GM23338 (cell line): ENCODE measurements around the gene BTNL8. TPM values are rescaled to one million over a fixed set of nuclear protein-coding genes. Genes with fewer than 3 reads are reported as not detected.

Experiments
- ATAC-seq: fragments of 200-7000 bp; cut with Tn5 transposase; 3 replicates; pipeline ENCODE4 v1.9.1; 2020
- DNase-seq: peaks from one replicate; pipeline ENCODE4 v3.0.0-alpha.2; 2015; ENCODE audit warnings: low spot score
- H2AFZ ChIP-seq: fragments of 200-600 bp; sonication (generic); 2 replicates; pipeline ENCODE4 v1.8.0; 2016; ENCODE audit warnings: antibody characterized with exemption, mild to moderate bottlenecking, moderate library complexity
- H3F3A ChIP-seq: fragments of 200-600 bp; sonication (generic); replicated peaks from 2 replicates; pipeline ENCODE4 v1.8.0; 2017; ENCODE audit warnings: antibody characterized with exemption, mixed run types, low read depth
- H3K27ac ChIP-seq: fragments of 200-600 bp; sonication (generic); 2 replicates; pipeline ENCODE4 v1.6.1; 2016; ENCODE audit warnings: low read depth
- H3K27me3 ChIP-seq: fragments of 200-600 bp; sonication (generic); 2 replicates; pipeline ENCODE4 v1.8.0; 2016; ENCODE audit warnings: mild to moderate bottlenecking, mixed run types, moderate library complexity; ENCODE audit not compliant: insufficient read depth
- H3K36me3 ChIP-seq: fragments of 200-600 bp; sonication (generic); 2 replicates; pipeline ENCODE4 v1.8.0; 2016; ENCODE audit warnings: mild to moderate bottlenecking; ENCODE audit not compliant: insufficient read depth
- H3K4me1 ChIP-seq: fragments of 200-600 bp; sonication (generic); 2 replicates; pipeline ENCODE4 v1.8.0; 2016; ENCODE audit warnings: mild to moderate bottlenecking, moderate library complexity; ENCODE audit not compliant: insufficient read depth
- H3K4me2 ChIP-seq: fragments of 200-600 bp; sonication (generic); 2 replicates; pipeline ENCODE4 v1.7.1; 2017; ENCODE audit warnings: mixed run types
- H3K4me3 ChIP-seq: fragments of 200-600 bp; sonication (generic); 2 replicates; pipeline ENCODE4 v1.6.1; 2016; ENCODE audit warnings: mixed run types
- H3K79me2 ChIP-seq: fragments of 200-600 bp; sonication (generic); replicated peaks from 2 replicates; pipeline ENCODE4 v1.8.0; 2017; ENCODE audit warnings: mild to moderate bottlenecking; ENCODE audit not compliant: insufficient read depth
- H3K9me2 ChIP-seq: fragments of 200-600 bp; sonication (generic); 2 replicates; pipeline ENCODE4 v1.8.0; 2017; ENCODE audit not compliant: insufficient read depth
- H4K20me1 ChIP-seq: fragments of 200-600 bp; sonication (generic); replicated peaks from 2 replicates; pipeline ENCODE4 v1.8.0; 2017; ENCODE audit warnings: mild to moderate bottlenecking; ENCODE audit not compliant: insufficient read depth
- H3K27ac Mint-ChIP-seq: 2 replicates; pipeline ENCODE4 v1.8.0; 2020; ENCODE audit warnings: inconsistent platforms, mild to moderate bottlenecking, moderate library complexity, mixed read lengths
- H3K27me3 Mint-ChIP-seq: 3 replicates; pipeline ENCODE4 v1.8.0; 2022; ENCODE audit warnings: low read depth, mild to moderate bottlenecking, moderate library complexity, mixed read lengths, inconsistent platforms; ENCODE audit not compliant: insufficient read depth, poor library complexity
- H3K36me3 Mint-ChIP-seq: 3 replicates; pipeline ENCODE4 v1.8.0; 2021; ENCODE audit warnings: low read depth, mild to moderate bottlenecking, inconsistent platforms, moderate library complexity, mixed read lengths
- H3K4me1 Mint-ChIP-seq: 3 replicates; pipeline ENCODE4 v1.8.0; 2020; ENCODE audit warnings: mild to moderate bottlenecking, inconsistent platforms, mixed read lengths
- H3K4me3 Mint-ChIP-seq: 3 replicates; pipeline ENCODE4 v1.8.0; 2021; ENCODE audit warnings: moderate library complexity, mild to moderate bottlenecking, inconsistent platforms, mixed read lengths
- H3K9me3 Mint-ChIP-seq: 3 replicates; pipeline ENCODE4 v1.8.0; 2020; ENCODE audit warnings: moderate library complexity, mild to moderate bottlenecking, inconsistent platforms, mixed read lengths
- CREB1 ChIP-seq: fragments of 250-450 bp; sonication (Bioruptor Pico); IDR thresholded peaks from 2 replicates; pipeline ENCODE4 v1.5.0; 2020; ENCODE audit warnings: low read depth, mild to moderate bottlenecking, moderate library complexity
- EZH2 ChIP-seq: fragments of 200-600 bp; sonication (generic); IDR thresholded peaks from one replicate; pipeline ENCODE4 v1.8.0; 2017; ENCODE audit warnings: antibody characterized with exemption, mild to moderate bottlenecking, low read depth; ENCODE audit not compliant: unreplicated experiment
- EZH2phosphoT487 ChIP-seq: fragments of 200-600 bp; sonication (generic); IDR thresholded peaks from one replicate; pipeline ENCODE4 v1.8.1; 2018; ENCODE audit warnings: antibody characterized with exemption; ENCODE audit not compliant: unreplicated experiment
- JUNB ChIP-seq: IDR thresholded peaks from one replicate; pipeline ENCODE4 v1.6.1; 2016; ENCODE audit warnings: antibody characterized with exemption; ENCODE audit not compliant: unreplicated experiment
- NANOG ChIP-seq: IDR thresholded peaks from 2 replicates; pipeline ENCODE4 v1.6.1; 2016; ENCODE audit warnings: antibody characterized with exemption, borderline replicate concordance
- POLR2AphosphoS5 ChIP-seq: IDR thresholded peaks from 2 replicates; pipeline ENCODE4 v1.6.1; 2016; ENCODE audit warnings: antibody characterized with exemption, low read depth
- STAT1 ChIP-seq: IDR thresholded peaks from one replicate; pipeline ENCODE4 v1.6.1; 2016; ENCODE audit warnings: antibody characterized with exemption; ENCODE audit not compliant: unreplicated experiment
- ZNF114 ChIP-seq: fragments of 250-450 bp; sonication (Bioruptor Pico); IDR thresholded peaks from 2 replicates; pipeline ENCODE4 v1.5.0; 2020; ENCODE audit warnings: mild to moderate bottlenecking, moderate library complexity
- ZNF331 ChIP-seq: fragments of 250-450 bp; sonication (Bioruptor Pico); IDR thresholded peaks from 2 replicates; pipeline ENCODE4 v1.5.0; 2020; ENCODE audit warnings: low read depth, mild to moderate bottlenecking, moderate library complexity
- polyA plus RNA-seq: library from polyadenylated mRNA; unstranded; fragments of >200 nt; fragmentation: Nextera tagmentation; extraction: Ambion mirVana; gene quantifications from 2 replicates; pipeline ENCODE4 v1.2.1, GENCODE V29; 2016
- total RNA-seq: library from RNA; depleted of rRNA; stranded (reverse); fragments of >200 nt; shearing (Covaris generic); gene quantifications from 2 replicates; pipeline ENCODE4 v1.2.3, GENCODE V29; 2014
- TF ChIP-seq, protein P1 (sequence below): IDR thresholded peaks from 2 replicates; pipeline ENCODE4 v1.6.1; 2016; ENCODE audit warnings: antibody characterized with exemption
- TF ChIP-seq, protein P2 (sequence below), 2 experiments: fragments of 200-600 bp in 1 of 2; sonication (generic) in 1 of 2; conservative IDR thresholded peaks; 2 replicates each; pipeline versions ENCODE4 v1.5.1 to v1.6.1; 2016 to 2017; ENCODE audit warnings: antibody characterized with exemption in 2 of 2, low read depth in 2 of 2, mild to moderate bottlenecking in 2 of 2, moderate library complexity in 1 of 2
- TF ChIP-seq, protein P3 (sequence below): IDR thresholded peaks from one replicate; pipeline ENCODE4 v1.6.1; 2018; ENCODE audit warnings: antibody characterized with exemption; ENCODE audit not compliant: unreplicated experiment
- TF ChIP-seq, protein P4 (sequence below): fragments of 250-450 bp; sonication (Bioruptor Pico); IDR thresholded peaks from 2 replicates; pipeline ENCODE4 v1.5.0; 2020; ENCODE audit warnings: mild to moderate bottlenecking, moderate library complexity

The BTNL8 gene
- total and polyA plus RNA-seq, 2 experiments from 2014 or later: 0.23 TPM; not detected in 1

DNA sequence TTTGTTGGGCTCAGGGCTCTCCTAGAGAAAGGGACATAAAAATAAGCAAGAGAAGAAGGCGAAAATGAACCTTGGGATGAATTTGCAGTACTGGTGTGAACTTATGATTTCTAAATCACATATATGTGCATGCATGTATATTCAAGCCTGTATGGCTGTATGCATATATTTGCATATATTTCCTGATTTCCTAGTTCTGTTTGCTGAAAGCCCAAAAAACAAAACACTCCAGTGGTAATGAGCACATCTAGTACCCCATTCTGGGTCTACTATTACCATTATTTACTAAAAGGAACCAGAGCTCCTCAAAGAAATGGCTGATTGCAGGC lies 45.1 kb upstream of the BTNL8 start:
- H3K36me3 ChIP-seq: peaks cover 39% of the 10 kb centered on the region
- peaks cover 16% of the 10 kb centered on the region for H4K20me1 ChIP-seq
- ATAC-seq (no peak), DNase-seq (no peak)
- H3K4me1 ChIP-seq: no peaks in the 10 kb centered on the region
- H3K9me2 ChIP-seq: peaks cover 4% of the 10 kb centered on the region; the same call in 1 of the 2 replicates
- H3K36me3 Mint-ChIP-seq: peaks cover 95% of the 10 kb centered on the region
- H3K27me3 ChIP-seq: peaks cover 4% of the 10 kb centered on the region; the same call in 1 of the 2 replicates
- no peak overlapping the region for H2AFZ ChIP-seq
- no peaks in the 10 kb centered on the region; the same call in 1 of the 2 replicates for H3F3A ChIP-seq
- H3K9me3 Mint-ChIP-seq: peaks cover 44% of the 10 kb centered on the region
- H3K27me3 Mint-ChIP-seq: peaks cover 4% of the 10 kb centered on the region
- no peak overlapping the region for H3K4me2 ChIP-seq
- H3K4me3 ChIP-seq: no peak overlapping the region
- H3K4me3 Mint-ChIP-seq: no peak overlapping the region
- TF ChIP-seq STAT1: no peak
- no peak for TF ChIP-seq EZH2
- TF ChIP-seq ZNF331 (CRISPR knock-in tag): no peak
- TF ChIP-seq, protein P1, sequence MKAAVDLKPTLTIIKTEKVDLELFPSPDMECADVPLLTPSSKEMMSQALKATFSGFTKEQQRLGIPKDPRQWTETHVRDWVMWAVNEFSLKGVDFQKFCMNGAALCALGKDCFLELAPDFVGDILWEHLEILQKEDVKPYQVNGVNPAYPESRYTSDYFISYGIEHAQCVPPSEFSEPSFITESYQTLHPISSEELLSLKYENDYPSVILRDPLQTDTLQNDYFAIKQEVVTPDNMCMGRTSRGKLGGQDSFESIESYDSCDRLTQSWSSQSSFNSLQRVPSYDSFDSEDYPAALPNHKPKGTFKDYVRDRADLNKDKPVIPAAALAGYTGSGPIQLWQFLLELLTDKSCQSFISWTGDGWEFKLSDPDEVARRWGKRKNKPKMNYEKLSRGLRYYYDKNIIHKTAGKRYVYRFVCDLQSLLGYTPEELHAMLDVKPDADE: no peak
- TF ChIP-seq, protein P2, sequence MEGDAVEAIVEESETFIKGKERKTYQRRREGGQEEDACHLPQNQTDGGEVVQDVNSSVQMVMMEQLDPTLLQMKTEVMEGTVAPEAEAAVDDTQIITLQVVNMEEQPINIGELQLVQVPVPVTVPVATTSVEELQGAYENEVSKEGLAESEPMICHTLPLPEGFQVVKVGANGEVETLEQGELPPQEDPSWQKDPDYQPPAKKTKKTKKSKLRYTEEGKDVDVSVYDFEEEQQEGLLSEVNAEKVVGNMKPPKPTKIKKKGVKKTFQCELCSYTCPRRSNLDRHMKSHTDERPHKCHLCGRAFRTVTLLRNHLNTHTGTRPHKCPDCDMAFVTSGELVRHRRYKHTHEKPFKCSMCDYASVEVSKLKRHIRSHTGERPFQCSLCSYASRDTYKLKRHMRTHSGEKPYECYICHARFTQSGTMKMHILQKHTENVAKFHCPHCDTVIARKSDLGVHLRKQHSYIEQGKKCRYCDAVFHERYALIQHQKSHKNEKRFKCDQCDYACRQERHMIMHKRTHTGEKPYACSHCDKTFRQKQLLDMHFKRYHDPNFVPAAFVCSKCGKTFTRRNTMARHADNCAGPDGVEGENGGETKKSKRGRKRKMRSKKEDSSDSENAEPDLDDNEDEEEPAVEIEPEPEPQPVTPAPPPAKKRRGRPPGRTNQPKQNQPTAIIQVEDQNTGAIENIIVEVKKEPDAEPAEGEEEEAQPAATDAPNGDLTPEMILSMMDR (conservative IDR thresholded peaks at IDR 0.05; ENCODE audit: low read depth in 2 of 2): no peak
- TF ChIP-seq NANOG: no peak
- TF ChIP-seq EZH2phosphoT487: no peak
- TF ChIP-seq, protein P3, sequence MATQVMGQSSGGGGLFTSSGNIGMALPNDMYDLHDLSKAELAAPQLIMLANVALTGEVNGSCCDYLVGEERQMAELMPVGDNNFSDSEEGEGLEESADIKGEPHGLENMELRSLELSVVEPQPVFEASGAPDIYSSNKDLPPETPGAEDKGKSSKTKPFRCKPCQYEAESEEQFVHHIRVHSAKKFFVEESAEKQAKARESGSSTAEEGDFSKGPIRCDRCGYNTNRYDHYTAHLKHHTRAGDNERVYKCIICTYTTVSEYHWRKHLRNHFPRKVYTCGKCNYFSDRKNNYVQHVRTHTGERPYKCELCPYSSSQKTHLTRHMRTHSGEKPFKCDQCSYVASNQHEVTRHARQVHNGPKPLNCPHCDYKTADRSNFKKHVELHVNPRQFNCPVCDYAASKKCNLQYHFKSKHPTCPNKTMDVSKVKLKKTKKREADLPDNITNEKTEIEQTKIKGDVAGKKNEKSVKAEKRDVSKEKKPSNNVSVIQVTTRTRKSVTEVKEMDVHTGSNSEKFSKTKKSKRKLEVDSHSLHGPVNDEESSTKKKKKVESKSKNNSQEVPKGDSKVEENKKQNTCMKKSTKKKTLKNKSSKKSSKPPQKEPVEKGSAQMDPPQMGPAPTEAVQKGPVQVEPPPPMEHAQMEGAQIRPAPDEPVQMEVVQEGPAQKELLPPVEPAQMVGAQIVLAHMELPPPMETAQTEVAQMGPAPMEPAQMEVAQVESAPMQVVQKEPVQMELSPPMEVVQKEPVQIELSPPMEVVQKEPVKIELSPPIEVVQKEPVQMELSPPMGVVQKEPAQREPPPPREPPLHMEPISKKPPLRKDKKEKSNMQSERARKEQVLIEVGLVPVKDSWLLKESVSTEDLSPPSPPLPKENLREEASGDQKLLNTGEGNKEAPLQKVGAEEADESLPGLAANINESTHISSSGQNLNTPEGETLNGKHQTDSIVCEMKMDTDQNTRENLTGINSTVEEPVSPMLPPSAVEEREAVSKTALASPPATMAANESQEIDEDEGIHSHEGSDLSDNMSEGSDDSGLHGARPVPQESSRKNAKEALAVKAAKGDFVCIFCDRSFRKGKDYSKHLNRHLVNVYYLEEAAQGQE: no peak
- no peak for TF ChIP-seq ZNF114
- no peak for TF ChIP-seq POLR2AphosphoS5
- TF ChIP-seq CREB1: no peak
- TF ChIP-seq, protein P4, sequence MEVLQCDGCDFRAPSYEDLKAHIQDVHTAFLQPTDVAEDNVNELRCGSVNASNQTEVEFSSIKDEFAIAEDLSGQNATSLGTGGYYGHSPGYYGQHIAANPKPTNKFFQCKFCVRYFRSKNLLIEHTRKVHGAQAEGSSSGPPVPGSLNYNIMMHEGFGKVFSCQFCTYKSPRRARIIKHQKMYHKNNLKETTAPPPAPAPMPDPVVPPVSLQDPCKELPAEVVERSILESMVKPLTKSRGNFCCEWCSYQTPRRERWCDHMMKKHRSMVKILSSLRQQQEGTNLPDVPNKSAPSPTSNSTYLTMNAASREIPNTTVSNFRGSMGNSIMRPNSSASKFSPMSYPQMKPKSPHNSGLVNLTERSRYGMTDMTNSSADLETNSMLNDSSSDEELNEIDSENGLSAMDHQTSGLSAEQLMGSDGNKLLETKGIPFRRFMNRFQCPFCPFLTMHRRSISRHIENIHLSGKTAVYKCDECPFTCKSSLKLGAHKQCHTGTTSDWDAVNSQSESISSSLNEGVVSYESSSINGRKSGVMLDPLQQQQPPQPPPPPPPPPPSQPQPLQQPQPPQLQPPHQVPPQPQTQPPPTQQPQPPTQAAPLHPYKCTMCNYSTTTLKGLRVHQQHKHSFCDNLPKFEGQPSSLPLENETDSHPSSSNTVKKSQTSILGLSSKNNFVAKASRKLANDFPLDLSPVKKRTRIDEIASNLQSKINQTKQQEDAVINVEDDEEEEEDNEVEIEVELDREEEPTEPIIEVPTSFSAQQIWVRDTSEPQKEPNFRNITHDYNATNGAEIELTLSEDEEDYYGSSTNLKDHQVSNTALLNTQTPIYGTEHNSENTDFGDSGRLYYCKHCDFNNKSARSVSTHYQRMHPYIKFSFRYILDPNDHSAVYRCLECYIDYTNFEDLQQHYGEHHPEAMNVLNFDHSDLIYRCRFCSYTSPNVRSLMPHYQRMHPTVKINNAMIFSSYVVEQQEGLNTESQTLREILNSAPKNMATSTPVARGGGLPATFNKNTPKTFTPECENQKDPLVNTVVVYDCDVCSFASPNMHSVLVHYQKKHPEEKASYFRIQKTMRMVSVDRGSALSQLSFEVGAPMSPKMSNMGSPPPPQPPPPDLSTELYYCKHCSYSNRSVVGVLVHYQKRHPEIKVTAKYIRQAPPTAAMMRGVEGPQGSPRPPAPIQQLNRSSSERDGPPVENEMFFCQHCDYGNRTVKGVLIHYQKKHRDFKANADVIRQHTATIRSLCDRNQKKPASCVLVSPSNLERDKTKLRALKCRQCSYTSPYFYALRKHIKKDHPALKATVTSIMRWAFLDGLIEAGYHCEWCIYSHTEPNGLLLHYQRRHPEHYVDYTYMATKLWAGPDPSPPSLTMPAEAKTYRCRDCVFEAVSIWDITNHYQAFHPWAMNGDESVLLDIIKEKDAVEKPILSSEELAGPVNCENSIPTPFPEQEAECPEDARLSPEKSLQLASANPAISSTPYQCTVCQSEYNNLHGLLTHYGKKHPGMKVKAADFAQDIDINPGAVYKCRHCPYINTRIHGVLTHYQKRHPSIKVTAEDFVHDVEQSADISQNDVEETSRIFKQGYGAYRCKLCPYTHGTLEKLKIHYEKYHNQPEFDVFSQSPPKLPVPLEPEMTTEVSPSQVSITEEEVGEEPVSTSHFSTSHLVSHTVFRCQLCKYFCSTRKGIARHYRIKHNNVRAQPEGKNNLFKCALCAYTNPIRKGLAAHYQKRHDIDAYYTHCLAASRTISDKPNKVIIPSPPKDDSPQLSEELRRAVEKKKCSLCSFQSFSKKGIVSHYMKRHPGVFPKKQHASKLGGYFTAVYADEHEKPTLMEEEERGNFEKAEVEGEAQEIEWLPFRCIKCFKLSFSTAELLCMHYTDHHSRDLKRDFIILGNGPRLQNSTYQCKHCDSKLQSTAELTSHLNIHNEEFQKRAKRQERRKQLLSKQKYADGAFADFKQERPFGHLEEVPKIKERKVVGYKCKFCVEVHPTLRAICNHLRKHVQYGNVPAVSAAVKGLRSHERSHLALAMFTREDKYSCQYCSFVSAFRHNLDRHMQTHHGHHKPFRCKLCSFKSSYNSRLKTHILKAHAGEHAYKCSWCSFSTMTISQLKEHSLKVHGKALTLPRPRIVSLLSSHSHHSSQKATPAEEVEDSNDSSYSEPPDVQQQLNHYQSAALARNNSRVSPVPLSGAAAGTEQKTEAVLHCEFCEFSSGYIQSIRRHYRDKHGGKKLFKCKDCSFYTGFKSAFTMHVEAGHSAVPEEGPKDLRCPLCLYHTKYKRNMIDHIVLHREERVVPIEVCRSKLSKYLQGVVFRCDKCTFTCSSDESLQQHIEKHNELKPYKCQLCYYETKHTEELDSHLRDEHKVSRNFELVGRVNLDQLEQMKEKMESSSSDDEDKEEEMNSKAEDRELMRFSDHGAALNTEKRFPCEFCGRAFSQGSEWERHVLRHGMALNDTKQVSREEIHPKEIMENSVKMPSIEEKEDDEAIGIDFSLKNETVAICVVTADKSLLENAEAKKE (CRISPR knock-in tag): no peak
- TF ChIP-seq JUNB: no peak
- peaks cover 5% of the 10 kb centered on the region; the same call in 2 of the 3 replicates for H3K4me1 Mint-ChIP-seq
- peaks cover 39% of the 10 kb centered on the region for H3K79me2 ChIP-seq
- no peak overlapping the region for H3K27ac Mint-ChIP-seq
- no peak overlapping the region for H3K27ac ChIP-seq
